CD14-positive monocyte (primary cell): Measurements from ENCODE around the gene STK32B. TPM values are rescaled to one million over a fixed set of nuclear protein-coding genes. Genes with fewer than 3 reads are reported as not detected.
"Not testable (repeated sequence)": the region's sequence is repeated elsewhere in the genome, so short reads cannot be mapped to it uniquely, and the experiment has no call there.

Source experiments
- DNase-seq, 3 donors: peaks; one replicate each; pipeline ENCODE4 v3.0.0-alpha.2; 2011 to 2022
- H2AFZ ChIP-seq: 2 replicates; pipeline ENCODE4 v1.6.0; 2012; ENCODE audit warnings: mild to moderate bottlenecking, low read depth, low read length, inconsistent platforms; ENCODE audit not compliant: insufficient read depth, poor library complexity, severe bottlenecking
- H3K27ac ChIP-seq, 2 donors: 1 replicate in 1 of 2; 2 replicates in 1 of 2; pipeline ENCODE4 v1.5.1; 2012 to 2013; ENCODE audit warnings: low read length in 2 of 2, control low read depth in 1 of 2, inconsistent platforms in 1 of 2, low read depth in 1 of 2, mild to moderate bottlenecking in 1 of 2
- H3K27me3 ChIP-seq, 2 donors: one replicate each; pipeline versions ENCODE4 v1.6.0 to v1.6.1; 2011 to 2013; ENCODE audit warnings: low read length in 2 of 2; ENCODE audit not compliant: control insufficient read depth in 2 of 2, insufficient read depth in 2 of 2
- H3K36me3 ChIP-seq, 2 donors: replicated peaks in 1 of 2; 1 replicate in 1 of 2; 2 replicates in 1 of 2; pipeline versions ENCODE4 v1.5.1 to v1.6.1; 2012 to 2013; ENCODE audit warnings: low read length in 2 of 2, control low read depth in 1 of 2, inconsistent platforms in 1 of 2, mild to moderate bottlenecking in 1 of 2; ENCODE audit not compliant: insufficient read depth in 2 of 2, control insufficient read depth in 1 of 2
- H3K4me1 ChIP-seq, 2 donors: 1 replicate in 1 of 2; 2 replicates in 1 of 2; pipeline versions ENCODE4 v1.5.1 to v1.6.1; 2012 to 2013; ENCODE audit warnings: low read length in 2 of 2, control low read depth in 1 of 2, inconsistent platforms in 1 of 2, mild to moderate bottlenecking in 1 of 2, moderate library complexity in 1 of 2; ENCODE audit not compliant: insufficient read depth in 2 of 2, control insufficient read depth in 1 of 2
- H3K4me2 ChIP-seq: replicated peaks from 2 replicates; pipeline ENCODE3; 2012; ENCODE audit warnings: low read length, moderate library complexity, mild to moderate bottlenecking; ENCODE audit not compliant: poor library complexity, severe bottlenecking; ENCODE audit errors: extremely low read depth
- H3K4me3 ChIP-seq, 3 experiments: fragments of 200-600 bp in 1 of 3; sonication (generic) in 1 of 3; replicated peaks in 1 of 3; 1 replicate in 2 of 3; 2 replicates in 1 of 3; pipeline ENCODE4 v1.5.1; 2011 to 2013; ENCODE audit warnings: low read length in 3 of 3, mild to moderate bottlenecking in 3 of 3, control low read depth in 2 of 3, low read depth in 2 of 3, inconsistent platforms in 1 of 3, moderate library complexity in 1 of 3
- H3K79me2 ChIP-seq: 2 replicates; pipeline ENCODE4 v1.6.0; 2012; ENCODE audit warnings: mild to moderate bottlenecking, control low read depth, inconsistent platforms, low read length, moderate library complexity; ENCODE audit not compliant: insufficient read depth
- H3K9ac ChIP-seq: 2 replicates; pipeline ENCODE4 v1.6.0; 2017; ENCODE audit warnings: low read length, mild to moderate bottlenecking; ENCODE audit not compliant: insufficient read depth, poor library complexity, severe bottlenecking
- H3K9me3 ChIP-seq, 2 donors: replicated peaks in 1 of 2; 1 replicate in 1 of 2; 2 replicates in 1 of 2; pipeline versions ENCODE4 v1.5.1 to v1.6.1; 2012 to 2013; ENCODE audit warnings: low read length in 2 of 2, control low read depth in 1 of 2; ENCODE audit not compliant: control insufficient read depth in 1 of 2, insufficient read depth in 1 of 2
- H4K20me1 ChIP-seq: 2 replicates; pipeline ENCODE4 v1.6.0; 2012; ENCODE audit warnings: mild to moderate bottlenecking, low read length, control low read depth, moderate library complexity; ENCODE audit not compliant: insufficient read depth
- H3K27ac Mint-ChIP-seq, 7 donors: one replicate each; pipeline ENCODE4 v1.8.0; 2020; ENCODE audit warnings: mild to moderate bottlenecking in 7 of 7, mixed read lengths in 7 of 7, moderate library complexity in 6 of 7, inconsistent platforms in 2 of 7
- H3K27me3 Mint-ChIP-seq, 3 donors: one replicate each; pipeline ENCODE4 v1.8.0; 2021 to 2022; ENCODE audit warnings: low read depth in 3 of 3, mild to moderate bottlenecking in 3 of 3, mixed read lengths in 3 of 3, moderate library complexity in 3 of 3, inconsistent platforms in 1 of 3
- H3K36me3 Mint-ChIP-seq, 2 donors: one replicate each; pipeline ENCODE4 v1.8.0; 2020; ENCODE audit warnings: mixed read lengths in 2 of 2, inconsistent platforms in 1 of 2, mild to moderate bottlenecking in 1 of 2
- H3K4me1 Mint-ChIP-seq: one replicate; pipeline ENCODE4 v1.8.0; 2020; ENCODE audit warnings: mild to moderate bottlenecking, mixed read lengths
- H3K4me3 Mint-ChIP-seq, 2 donors: one replicate each; pipeline ENCODE4 v1.8.0; 2020; ENCODE audit warnings: mild to moderate bottlenecking in 2 of 2, mixed read lengths in 2 of 2, moderate library complexity in 1 of 2
- H3K9me3 Mint-ChIP-seq, 7 donors: one replicate each; pipeline ENCODE4 v1.8.0; 2020 to 2022; ENCODE audit warnings: mixed read lengths in 7 of 7, mild to moderate bottlenecking in 6 of 7, moderate library complexity in 6 of 7, inconsistent platforms in 2 of 7
- WGBS: methylation state at CpG from one replicate; pipeline ENCODE4 v1.1.5; 2013; ENCODE audit warnings: missing lambda C conversion rate; ENCODE audit not compliant: insufficient coverage; 5-methylcytosine and 5-hydroxymethylcytosine counted together
- intact Hi-C, 2 donors: fragments of 100-400 bp; cut with micrococcal nuclease; formaldehyde crosslinking; loops; one replicate each; pipeline versions ENCODE4 v1.15.0 to v1.15.1; 2023
- polyA plus RNA-seq, 3 donors: library from polyadenylated mRNA; depleted of rRNA in 1 of 3; unstranded in 2 of 3; stranded (reverse) in 1 of 3; fragments of 300-500 nt in 2 of 3; fragments of >200 nt in 1 of 3; fragmentation: Illumina TruSeq in 2 of 3; gene quantifications; 1 replicate in 2 of 3; 2 replicates in 1 of 3; pipeline ENCODE4 v1.2.3, GENCODE V29; 2012 to 2021
- TF ChIP-seq, protein P1 (sequence below): fragments of 200-600 bp; IDR thresholded peaks from one replicate; pipeline ENCODE4 v1.8.0; 2022; ENCODE audit warnings: antibody characterized with exemption, mild to moderate bottlenecking

The STK32B gene
- polyA plus RNA-seq, 3 donors: 0.61 to 1.7 (median 0.75) TPM

DNA sequence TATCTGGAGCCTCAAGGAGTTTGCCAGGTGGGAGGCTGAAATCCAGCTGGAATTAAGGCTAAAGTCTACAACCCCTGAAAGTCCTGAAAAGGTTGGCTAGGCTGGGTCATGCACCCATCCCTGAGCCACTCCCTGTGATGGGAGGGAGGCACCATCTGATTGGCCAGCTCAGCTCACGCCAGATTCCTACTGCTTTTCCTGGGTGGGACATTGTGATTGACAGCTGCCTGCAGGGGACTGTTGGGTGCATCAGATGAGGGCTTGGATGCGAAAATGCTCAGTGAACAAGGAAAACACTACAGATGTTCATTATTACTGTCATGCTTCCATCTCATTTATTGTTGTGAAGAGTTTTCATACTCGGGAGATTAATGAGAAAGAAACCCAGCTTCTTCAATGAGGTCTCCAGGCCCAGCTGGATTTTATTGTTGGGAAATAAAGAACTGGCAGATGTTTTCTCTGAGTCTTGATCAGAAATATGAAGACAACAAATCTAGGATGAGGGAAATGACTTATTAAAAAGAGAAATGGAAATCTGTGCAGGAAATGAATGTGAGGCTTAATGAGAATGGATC is 185.9 kb downstream of the STK32B start:
- Histone ChIP-seq H3K9ac (no peak overlapping the region), H2AFZ (no peak overlapping the region), H3K4me3 (no peak overlapping the region), H3K79me2 (no peaks in the 10 kb centered on the region), H3K36me3 (no peaks in the 10 kb centered on the region), H3K4me2 (no peak overlapping the region), H3K4me1 (no peaks in the 10 kb centered on the region), H3K27ac (no peak overlapping the region), H4K20me1 (no peaks in the 10 kb centered on the region), H3K27me3 (no peaks in the 10 kb centered on the region), H3K9me3 (no peaks in the 10 kb centered on the region)
- Mint-ChIP-seq H3K9me3 (peaks cover 0 to 5% (median 0%) of the 10 kb centered on the region in 7 donors), H3K4me1 (no peaks in the 10 kb centered on the region), H3K36me3 (no peaks in the 10 kb centered on the region), H3K27me3 (no peaks in the 10 kb centered on the region), H3K4me3 (no peak overlapping the region), H3K27ac (peak overlapping the region in 1 of 7 donors; percentile 11)
- DNase-seq: no peak
- TF ChIP-seq, protein P1, sequence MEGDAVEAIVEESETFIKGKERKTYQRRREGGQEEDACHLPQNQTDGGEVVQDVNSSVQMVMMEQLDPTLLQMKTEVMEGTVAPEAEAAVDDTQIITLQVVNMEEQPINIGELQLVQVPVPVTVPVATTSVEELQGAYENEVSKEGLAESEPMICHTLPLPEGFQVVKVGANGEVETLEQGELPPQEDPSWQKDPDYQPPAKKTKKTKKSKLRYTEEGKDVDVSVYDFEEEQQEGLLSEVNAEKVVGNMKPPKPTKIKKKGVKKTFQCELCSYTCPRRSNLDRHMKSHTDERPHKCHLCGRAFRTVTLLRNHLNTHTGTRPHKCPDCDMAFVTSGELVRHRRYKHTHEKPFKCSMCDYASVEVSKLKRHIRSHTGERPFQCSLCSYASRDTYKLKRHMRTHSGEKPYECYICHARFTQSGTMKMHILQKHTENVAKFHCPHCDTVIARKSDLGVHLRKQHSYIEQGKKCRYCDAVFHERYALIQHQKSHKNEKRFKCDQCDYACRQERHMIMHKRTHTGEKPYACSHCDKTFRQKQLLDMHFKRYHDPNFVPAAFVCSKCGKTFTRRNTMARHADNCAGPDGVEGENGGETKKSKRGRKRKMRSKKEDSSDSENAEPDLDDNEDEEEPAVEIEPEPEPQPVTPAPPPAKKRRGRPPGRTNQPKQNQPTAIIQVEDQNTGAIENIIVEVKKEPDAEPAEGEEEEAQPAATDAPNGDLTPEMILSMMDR: no peak
- intact Hi-C loops: no loop called here
- WGBS: 100% methylated on average over 1 of the region's 3 CpGs

DNA sequence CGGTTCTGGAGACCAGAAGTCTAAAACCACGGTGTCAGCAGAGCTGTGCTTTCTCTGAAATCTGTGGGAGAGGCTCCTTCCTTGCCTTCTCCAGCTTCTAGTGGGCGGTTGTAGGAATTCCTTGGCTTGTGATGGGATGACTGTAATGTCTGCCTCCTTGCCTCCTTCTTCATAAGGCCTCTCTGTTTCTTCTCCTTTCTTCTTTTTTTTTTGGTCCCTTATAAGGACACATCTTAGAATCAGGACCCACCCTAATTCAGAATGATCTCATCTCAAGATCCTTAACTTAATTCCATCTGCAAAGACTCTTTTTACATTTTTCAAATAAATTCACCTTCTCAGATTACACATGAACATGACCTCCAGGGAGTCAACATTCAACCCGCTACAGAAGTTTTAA is 186.9 kb downstream of the STK32B start:
- no peaks in the 10 kb centered on the region for H3K79me2 ChIP-seq
- no peaks in the 10 kb centered on the region for H3K4me1 ChIP-seq
- no peak overlapping the region for H3K4me2 ChIP-seq
- TF ChIP-seq, protein P1: no peak
- WGBS: no CpG with 5 or more reads among the region's 4 CpGs
- H3K36me3 Mint-ChIP-seq: no peaks in the 10 kb centered on the region
- no peak overlapping the region for H3K27ac Mint-ChIP-seq
- no peaks in the 10 kb centered on the region for H3K4me1 Mint-ChIP-seq
- no peak overlapping the region for H3K4me3 ChIP-seq
- H2AFZ ChIP-seq: no peak overlapping the region
- H3K4me3 Mint-ChIP-seq: no peak overlapping the region
- no peaks in the 10 kb centered on the region for H3K27me3 ChIP-seq
- H3K27me3 Mint-ChIP-seq: no peaks in the 10 kb centered on the region
- no peak for DNase-seq
- H3K9me3 Mint-ChIP-seq: peaks cover 0 to 7% (median 0%) of the 10 kb centered on the region in 7 donors
- intact Hi-C loops: no loop called here
- H4K20me1 ChIP-seq: no peaks in the 10 kb centered on the region
- H3K9ac ChIP-seq: no peak overlapping the region
- H3K9me3 ChIP-seq: no peaks in the 10 kb centered on the region
- H3K27ac ChIP-seq: no peak overlapping the region
- no peaks in the 10 kb centered on the region for H3K36me3 ChIP-seq

DNA sequence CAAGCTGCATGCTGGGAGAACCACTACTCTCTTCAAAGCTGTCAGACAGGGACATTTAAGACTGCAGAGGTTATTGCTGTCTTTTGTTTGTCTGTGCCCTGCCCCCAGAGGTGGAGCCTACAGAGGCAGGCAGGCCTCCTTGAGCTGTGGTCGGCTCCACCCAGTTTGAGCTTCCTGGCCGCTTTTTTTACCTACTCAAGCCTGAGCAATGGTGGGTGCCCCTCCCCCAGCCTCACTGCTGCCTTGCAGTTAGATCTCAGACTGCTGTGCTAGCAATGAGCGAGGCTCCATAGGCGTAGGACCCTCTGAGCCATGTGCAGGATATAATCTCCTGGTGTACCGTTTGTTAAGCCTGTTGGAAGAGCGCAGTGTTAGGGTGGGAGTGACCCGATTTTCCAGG is 195.8 kb downstream of the STK32B start:
- H4K20me1 ChIP-seq, H3K27me3 Mint-ChIP-seq, H3K36me3 ChIP-seq, H3K79me2 ChIP-seq, H3K27ac ChIP-seq, H3K4me1 ChIP-seq, H3K36me3 Mint-ChIP-seq, H2AFZ ChIP-seq, DNase-seq, H3K27me3 ChIP-seq, H3K4me3 ChIP-seq, H3K4me2 ChIP-seq, H3K4me3 Mint-ChIP-seq, H3K27ac Mint-ChIP-seq, H3K9ac ChIP-seq, H3K4me1 Mint-ChIP-seq: not testable (repeated sequence)
- intact Hi-C loops: loop anchor here in 1 of 2 donors (10.0 kb wide), 1 partner anchor 252 kb away; no protein-coding TSS in a partner anchor
- peaks cover 9 to 24% (median 15%) of the 10 kb centered on the region in 7 donors for H3K9me3 Mint-ChIP-seq
- 97% methylated on average over 4 of the region's 7 CpGs for WGBS
- peaks cover 0 to 12% of the 10 kb centered on the region in 2 donors for H3K9me3 ChIP-seq
